ENCODE results near the gene ANKDD1B. TPM values are rescaled to one million over a fixed set of nuclear protein-coding genes. Genes with fewer than 3 reads are reported as not detected.
A peak's percentile ranks its signal among the peaks of the same experiment; 100 is the strongest.

Gene ANKDD1B
- total RNA-seq, 1 donor from 2014 or later: 1.0 TPM

GRCh38 chr5:75711151-75711550 is 99.9 kb downstream of the ANKDD1B start:
- no peaks in the 10 kb centered on the region for H3K27me3 Mint-ChIP-seq
- H3K4me3 Mint-ChIP-seq: no peak overlapping the region
- DNase-seq: no peak
- H3K9me3 Mint-ChIP-seq: no peaks in the 10 kb centered on the region
- ATAC-seq (ENCODE audit: low read depth): no peak
- intact Hi-C loops (cut with micrococcal nuclease): loop anchor here (10.0 kb wide), 2 partner anchors 834 to 946 kb away; partner anchors contain the start of genes GFM2 and NSA2
- no peak for TF ChIP-seq CTCF (IDR thresholded peaks at IDR 0.05)
- peaks cover 64% of the 10 kb centered on the region for H3K36me3 Mint-ChIP-seq (ENCODE audit: low read depth)
- no peak overlapping the region for H3K27ac Mint-ChIP-seq
- ChIA-PET CTCF (no interaction called here), POLR2A (interaction anchor here (0.8 kb wide), 1 partner anchor 233 kb away, joined by 11 read pairs; no protein-coding TSS in a partner anchor)
- peaks cover 22% of the 10 kb centered on the region for H3K4me1 Mint-ChIP-seq

GRCh38 chr5:75712091-75712490 is 100.8 kb downstream of the ANKDD1B start:
- CTCF ChIA-PET: no interaction called here
- DNase-seq (no peak), ATAC-seq (ENCODE audit: low read depth) (no peak)
- no peak overlapping the region for H3K27ac Mint-ChIP-seq
- POLR2A ChIA-PET: no interaction called here
- peaks cover 68% of the 10 kb centered on the region for H3K36me3 Mint-ChIP-seq (ENCODE audit: low read depth)
- no peaks in the 10 kb centered on the region for H3K27me3 Mint-ChIP-seq
- no peaks in the 10 kb centered on the region for H3K9me3 Mint-ChIP-seq
- intact Hi-C loops (cut with micrococcal nuclease): loop anchor here (10.0 kb wide), 2 partner anchors 833 to 947 kb away; partner anchors contain the start of genes GFM2 and NSA2
- peaks cover 31% of the 10 kb centered on the region for H3K4me1 Mint-ChIP-seq
- no peak for TF ChIP-seq CTCF (IDR thresholded peaks at IDR 0.05)
- H3K4me3 Mint-ChIP-seq: no peak overlapping the region

- no peak for DNase-seq
- H3K27ac Mint-ChIP-seq: peak overlapping the region; percentile 98
- H3K4me3 Mint-ChIP-seq: peak overlapping the region; percentile 98
- intact Hi-C loops (cut with micrococcal nuclease): loop anchor here (1.0 to 10.0 kb wide), 12 partner anchors 131 to 1029 kb away; partner anchors contain the start of genes ANKRD31, CERT1, GFM2 and HEXB
- TF ChIP-seq CTCF (IDR thresholded peaks at IDR 0.05): no peak
- POLR2A ChIA-PET: interaction anchor here (0.9 to 2.3 kb wide), 6 partner anchors 131 to 1031 kb away, joined by 3 to 28 read pairs (median 6); partner anchors contain the start of genes ANKRD31, HEXB and HMGCR
- H3K4me1 Mint-ChIP-seq: peaks cover 32% of the 10 kb centered on the region
- H3K36me3 Mint-ChIP-seq (ENCODE audit: low read depth): peaks cover 41% of the 10 kb centered on the region
- H3K27me3 Mint-ChIP-seq: peaks cover 2% of the 10 kb centered on the region
- peak; percentile 4 for ATAC-seq (ENCODE audit: low read depth)
- CTCF ChIA-PET: interaction anchor here (1.3 kb wide), 1 partner anchor 459 kb away, joined by 3 read pairs; no protein-coding TSS in a partner anchor
- no peaks in the 10 kb centered on the region for H3K9me3 Mint-ChIP-seq
These were observed 105.4 kb downstream of the ANKDD1B start for GRCh38 chr5:75716715-75717081.

- Mint-ChIP-seq H3K4me3 (peak within 1 kb of the TSS; percentile 98), H3K36me3 (ENCODE audit: low read depth) (peaks cover 35% of the 10 kb centered on the region), H3K27me3 (peaks cover 2% of the 10 kb centered on the region), H3K27ac (peak within 1 kb of the TSS; percentile 98), H3K4me1 (peaks cover 32% of the 10 kb centered on the region), H3K9me3 (no peaks in the 10 kb centered on the region)
- no peak for TF ChIP-seq CTCF (IDR thresholded peaks at IDR 0.05)
- POLR2A ChIA-PET: interaction anchor here (0.6 to 2.3 kb wide), 9 partner anchors 8 to 1032 kb away, joined by 3 to 28 read pairs (median 4); partner anchors contain the start of genes ANKRD31, CERT1, HEXB and HMGCR
- intact Hi-C loops (cut with micrococcal nuclease): loop anchor here (1.0 to 10.0 kb wide), 12 partner anchors 130 to 1030 kb away; partner anchors contain the start of genes ANKRD31, CERT1, GFM2 and HEXB
- peak; percentile 96 for DNase-seq
- CTCF ChIA-PET: interaction anchor here (1.3 kb wide), 1 partner anchor 458 kb away, joined by 3 read pairs; no protein-coding TSS in a partner anchor
- peak; percentile 92 for ATAC-seq (ENCODE audit: low read depth)
These were observed 106.0 kb downstream of the ANKDD1B start, which contains the start of gene POC5 for GRCh38 chr5:75717082-75717922. Gene POC5 (minus strand): TSS chr5:75717437. CDS start chr5:75712937, 4,500 bp downstream.

- ATAC-seq (ENCODE audit: low read depth) (no peak), DNase-seq (no peak)
- H3K27me3 Mint-ChIP-seq: peaks cover 4% of the 10 kb centered on the region
- ChIA-PET POLR2A (no interaction called here), CTCF (no interaction called here)
- no peak overlapping the region for H3K27ac Mint-ChIP-seq
- no peak overlapping the region for H3K4me3 Mint-ChIP-seq
- no peak for TF ChIP-seq CTCF (IDR thresholded peaks at IDR 0.05)
- peaks cover 16% of the 10 kb centered on the region for H3K4me1 Mint-ChIP-seq
- no peaks in the 10 kb centered on the region for H3K9me3 Mint-ChIP-seq
- peaks cover 8% of the 10 kb centered on the region for H3K36me3 Mint-ChIP-seq (ENCODE audit: low read depth)
- intact Hi-C loops (cut with micrococcal nuclease): no loop called here
These were observed 109.6 kb downstream of the ANKDD1B start for GRCh38 chr5:75720882-75721281.

Data from activated B cell treated with CpG ODN at 0.5 μM for 24 hours (primary cell).